Right lung (tissue), 5 donors: ENCODE data around the gene FAAP100. TPM values are rescaled to one million over a fixed set of nuclear protein-coding genes. Genes with fewer than 3 reads are reported as not detected.

Source experiments
- DNase-seq, 2 donors: peaks; one replicate each; pipeline ENCODE4 v3.0.0-alpha.2; 2013
- polyA plus RNA-seq, 5 donors: library from polyadenylated mRNA; unstranded; fragments of 120-200 nt; gene quantifications; one replicate each; pipeline versions ENCODE4 v1.2.1 to v1.2.3, GENCODE V29; 2013; ENCODE audit warnings: inconsistent platforms in 1 of 5, low replicate concordance in 1 of 5; ENCODE audit not compliant: insufficient read length in 5 of 5, insufficient read depth in 1 of 5

The FAAP100 gene
- polyA plus RNA-seq, 5 donors, result 16.7 to 37.6 (median 29.3) TPM

- peak; percentile 60 to 67 for DNase-seq
Observed at GRCh38 chr17:81513753-81514488, 38.2 kb downstream of the FAAP100 start.

GRCh38 chr17:81513372-81513752 is 38.8 kb downstream of the FAAP100 start:
- peak; percentile 55 to 65 for DNase-seq

DNA sequence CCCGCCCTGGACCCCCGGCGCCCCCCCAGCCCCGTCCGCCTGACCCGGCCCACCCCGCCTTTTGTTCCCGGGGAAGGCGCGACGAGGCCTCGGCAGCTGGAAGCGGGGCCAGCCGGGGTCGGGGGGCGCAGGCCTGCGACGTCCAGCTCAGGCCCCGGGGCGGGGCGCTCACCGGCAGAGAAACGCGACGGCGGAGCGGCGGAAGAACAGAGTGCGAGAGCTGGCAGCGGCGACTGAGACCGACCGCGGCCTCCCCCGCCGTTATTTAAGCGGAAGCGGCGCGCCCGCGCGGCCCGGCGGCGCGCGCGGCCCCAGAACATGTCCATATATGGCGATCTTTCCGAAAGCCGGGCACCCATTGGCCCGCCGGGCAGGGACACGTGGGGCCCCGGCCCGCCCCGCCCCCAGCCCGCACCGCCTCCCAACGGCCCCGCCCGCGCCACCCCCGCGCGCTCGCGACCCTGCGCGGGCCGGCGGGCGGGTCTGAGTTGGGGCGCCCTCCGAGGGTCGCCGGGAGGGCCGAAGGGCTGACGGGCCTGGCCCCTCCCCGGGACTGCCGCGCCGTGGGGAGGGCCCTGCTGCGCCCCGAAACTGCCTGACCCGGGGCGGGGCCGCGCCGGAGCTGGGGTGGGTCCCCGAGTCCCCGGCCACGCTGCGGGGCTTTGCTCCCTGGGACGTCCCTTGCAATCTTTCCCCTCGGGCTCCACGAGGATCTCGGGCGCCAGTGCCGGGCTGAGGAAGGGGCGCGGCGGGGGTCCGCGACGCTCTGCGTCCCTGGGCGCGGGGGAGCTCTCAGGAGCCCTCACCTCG is 39.4 kb downstream of the FAAP100 start, which contains the start of gene ACTG1:
TSS of gene ACTG1 (minus strand) at position 238 of the 810 bp plus-strand sequence. CDS start 445 bp downstream, outside the sequence.
- peak; percentile 95 to 97 for DNase-seq

- DNase-seq, result no peak
Observed at GRCh38 chr17:81511804-81512561, 40.2 kb downstream of the FAAP100 start.

GRCh38 chr17:81511554-81511803 is 40.7 kb downstream of the FAAP100 start:
- no peak for DNase-seq

DNA sequence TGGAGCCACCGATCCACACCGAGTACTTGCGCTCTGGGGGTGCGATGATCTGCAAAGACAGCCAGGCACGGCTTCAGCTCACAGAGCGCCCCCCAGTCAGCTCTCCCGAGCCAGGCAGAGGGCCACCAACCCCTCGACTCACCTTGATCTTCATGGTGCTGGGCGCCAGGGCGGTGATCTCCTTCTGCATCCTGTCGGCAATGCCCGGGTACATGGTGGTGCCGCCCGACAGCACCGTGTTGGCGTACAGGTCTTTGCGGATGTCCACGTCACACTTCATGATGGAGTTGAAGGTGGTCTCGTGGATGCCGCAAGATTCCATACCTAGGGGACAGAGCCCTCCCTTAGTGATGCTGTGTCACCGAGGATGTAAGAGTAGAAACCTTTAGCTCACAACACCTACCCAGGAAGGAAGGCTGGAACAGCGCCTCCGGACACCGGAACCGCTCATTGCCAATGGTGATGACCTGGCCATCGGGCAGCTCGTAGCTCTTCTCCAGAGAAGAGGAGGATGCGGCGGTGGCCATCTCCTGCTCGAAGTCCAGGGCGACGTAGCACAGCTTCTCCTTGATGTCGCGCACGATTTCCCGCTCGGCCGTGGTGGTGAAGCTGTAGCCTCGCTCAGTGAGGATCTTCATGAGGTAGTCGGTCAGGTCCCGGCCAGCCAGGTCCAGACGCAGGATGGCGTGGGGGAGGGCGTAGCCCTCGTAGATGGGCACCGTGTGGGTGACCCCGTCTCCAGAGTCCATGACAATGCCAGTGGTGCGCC is 41.2 kb downstream of the FAAP100 start:
- no peak for DNase-seq

DNA sequence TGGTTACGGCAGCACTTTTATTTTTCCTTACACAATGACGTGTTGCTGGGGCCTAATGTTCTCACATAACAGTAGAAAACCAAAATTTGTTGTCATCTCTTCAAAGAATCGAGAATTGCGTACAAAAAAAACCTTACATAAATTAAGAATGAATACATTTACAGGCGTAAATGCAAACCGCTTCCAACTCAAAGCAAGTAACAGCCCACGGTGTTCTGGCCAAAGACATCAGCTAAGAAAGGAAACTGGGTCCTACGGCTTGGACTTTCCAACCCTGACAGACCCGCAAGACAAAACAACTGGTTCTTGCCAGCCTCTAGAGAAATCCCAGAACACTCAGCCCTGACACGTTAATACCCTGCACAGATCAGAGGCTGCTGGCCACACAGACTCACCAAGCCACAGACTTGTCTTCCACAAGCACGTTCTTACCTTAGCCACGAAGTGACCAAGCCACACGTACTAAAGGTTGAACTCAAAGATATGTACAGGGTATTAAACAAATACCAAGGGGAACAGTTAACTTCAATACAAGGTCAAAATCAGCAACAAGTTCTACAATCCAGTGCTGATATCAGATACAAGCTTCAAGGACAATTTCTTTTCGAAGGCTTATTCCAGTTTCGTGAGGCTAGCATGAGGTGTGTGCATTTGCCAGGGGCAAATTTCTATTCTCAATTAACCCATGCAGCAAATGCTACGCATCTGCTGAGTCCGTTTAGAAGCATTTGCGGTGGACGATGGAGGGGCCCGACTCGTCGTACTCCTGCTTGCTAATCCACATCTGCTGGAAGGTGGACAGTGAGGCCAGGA is 42.0 kb downstream of the FAAP100 start:
- DNase-seq, result no peak

DNA sequence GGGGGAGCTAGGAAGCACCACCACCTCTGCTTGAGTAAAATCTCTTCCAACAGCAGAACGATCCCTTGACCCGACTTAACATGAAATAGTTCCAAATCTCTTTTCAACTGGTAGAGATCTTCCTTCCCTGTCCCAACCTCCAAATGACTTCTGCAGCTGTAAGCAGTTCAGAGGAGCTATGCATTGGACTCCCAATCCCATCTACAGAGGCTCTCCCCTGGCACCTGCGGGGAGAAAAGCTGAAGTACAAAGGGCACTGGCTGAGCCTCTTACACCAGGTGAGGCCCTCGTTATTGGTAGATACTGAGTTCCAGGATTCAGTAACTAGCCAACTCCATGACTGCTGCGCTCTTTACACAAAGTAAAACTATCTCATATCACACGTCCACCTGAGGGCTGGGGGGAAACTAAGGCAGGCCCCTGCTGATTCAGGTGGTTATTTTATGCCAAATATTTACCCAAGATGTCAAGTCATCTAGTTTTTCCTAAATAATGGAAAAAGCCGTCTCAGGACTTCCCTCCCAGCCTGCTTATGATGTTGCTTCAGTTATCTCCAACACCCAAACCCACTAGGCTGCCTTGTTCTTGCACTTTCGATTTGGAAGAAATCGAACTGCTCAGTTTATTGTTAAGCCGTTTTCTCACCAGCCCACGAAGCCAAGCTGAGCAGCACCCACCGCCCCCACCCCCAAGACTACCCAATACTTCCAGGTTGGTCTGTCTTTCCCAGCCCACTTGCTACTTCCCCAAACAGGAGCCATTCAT is 42.8 kb downstream of the FAAP100 start:
- no peak for DNase-seq

DNA sequence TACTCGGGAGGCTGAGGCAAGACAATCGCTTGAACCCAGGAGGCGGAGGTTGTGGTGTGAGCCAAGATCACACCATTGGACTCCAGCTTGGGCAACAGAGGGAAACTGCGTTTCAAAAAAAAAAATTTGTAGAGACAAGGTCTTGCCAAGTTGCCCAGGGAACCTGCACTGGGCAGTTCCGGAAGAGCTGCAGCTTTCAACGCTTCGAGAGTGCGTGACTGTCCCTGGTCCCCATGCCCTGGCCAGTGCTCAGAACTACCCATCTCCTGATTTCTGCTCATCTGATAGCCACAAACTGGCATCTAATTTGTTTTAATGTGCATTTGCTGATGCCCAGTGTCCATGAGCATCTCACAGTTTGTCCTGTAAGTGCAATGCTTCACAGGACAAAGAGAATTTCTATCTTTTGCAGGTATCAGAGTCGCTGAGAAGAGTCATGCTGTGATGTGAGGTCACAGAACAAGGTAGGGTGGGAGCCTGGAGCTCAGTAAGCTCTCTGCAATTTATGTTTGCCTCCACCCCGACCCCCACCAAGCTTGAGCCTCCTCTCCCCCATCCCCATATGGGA is 43.4 kb downstream of the FAAP100 start:
- no peak for DNase-seq

GRCh38 chr17:81503619-81504018 is 48.5 kb downstream of the FAAP100 start:
- no peak for DNase-seq

DNA sequence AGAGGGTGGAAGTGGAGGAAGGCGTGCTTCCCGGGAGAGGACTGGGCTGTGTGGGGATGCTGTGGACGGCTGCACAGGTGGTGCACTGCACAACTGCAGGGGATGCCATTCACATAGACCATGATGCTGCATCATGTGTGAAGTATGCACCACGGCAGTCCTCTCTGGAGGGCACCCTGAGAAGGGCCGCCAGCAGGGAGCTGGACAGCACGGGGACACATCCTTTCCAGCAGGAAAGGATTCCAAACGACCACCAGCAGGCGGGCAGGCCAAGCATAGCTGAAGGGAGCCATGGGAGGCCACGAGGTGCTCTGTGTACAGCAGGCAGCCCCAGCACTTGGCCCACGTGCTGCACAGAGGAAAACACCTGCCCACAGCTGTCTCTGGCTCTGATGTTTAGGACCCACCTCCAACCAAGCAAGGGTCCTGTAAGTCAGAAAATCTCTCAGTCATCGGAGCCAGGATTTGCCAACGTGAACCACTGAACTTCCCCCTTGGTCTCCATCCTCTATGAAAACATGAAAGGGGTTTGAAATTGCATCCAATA is 49.6 kb downstream of the FAAP100 start:
- no peak for DNase-seq

DNA sequence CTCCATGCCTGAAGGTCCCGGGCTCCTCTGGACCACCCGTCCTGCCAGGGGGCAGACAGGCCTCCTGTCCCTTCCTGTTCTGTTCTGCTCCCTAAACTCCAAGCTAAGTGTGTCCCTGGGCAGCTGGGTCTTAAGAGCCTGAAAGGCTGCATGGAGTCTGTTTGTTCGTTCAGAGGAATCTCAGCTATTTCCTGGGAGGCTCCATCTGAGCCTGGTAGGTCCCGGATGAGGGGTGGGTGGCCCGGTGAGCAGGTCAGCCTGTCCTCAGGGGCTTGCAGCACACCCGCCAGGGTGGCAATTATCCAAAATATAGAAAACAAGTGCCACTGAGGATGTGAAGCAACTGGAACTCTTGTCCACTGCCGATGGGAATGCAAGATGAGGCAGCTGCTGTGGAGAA is 52.1 kb downstream of the FAAP100 start:
- no peak for DNase-seq

- no peak for DNase-seq
Observed at GRCh38 chr17:81499601-81499970, 52.6 kb downstream of the FAAP100 start.

DNA sequence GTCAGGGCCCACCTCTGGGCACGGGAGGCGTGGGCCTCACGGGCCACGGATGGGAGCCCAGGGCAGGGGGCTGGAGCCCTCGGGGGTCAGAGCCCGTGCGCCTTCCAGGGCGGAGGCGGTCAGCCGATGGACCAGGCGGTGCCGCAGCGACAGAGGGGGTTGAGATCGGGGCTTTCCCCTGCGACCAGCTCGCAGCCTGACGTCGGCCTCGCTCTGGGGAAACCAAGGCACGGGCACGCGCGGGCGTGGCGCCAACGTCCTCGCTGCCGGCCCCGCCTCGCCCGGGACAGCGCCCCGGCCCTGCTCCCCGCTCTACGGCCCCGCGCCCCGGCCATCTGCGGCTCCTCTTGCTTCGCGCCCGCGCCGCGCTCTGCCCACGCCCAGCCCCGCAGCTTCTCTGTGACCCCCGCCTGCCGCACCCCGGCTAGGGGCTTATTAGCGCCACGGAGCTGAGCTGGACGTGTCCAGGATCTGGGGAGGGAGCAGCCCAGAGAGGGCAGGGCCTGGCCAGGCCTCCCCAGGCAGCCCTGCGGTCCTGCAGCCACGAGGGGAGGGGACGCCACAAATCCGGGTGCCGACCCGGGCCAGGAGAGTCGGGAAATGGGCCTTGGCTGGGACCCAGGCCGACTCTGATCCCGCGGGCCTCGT is 53.1 kb downstream of the FAAP100 start:
- no peak for DNase-seq

GRCh38 chr17:81494626-81495377 is 57.4 kb downstream of the FAAP100 start:
- no peak for DNase-seq

- DNase-seq, result no peak
Observed at GRCh38 chr17:81493198-81494038, 58.7 kb downstream of the FAAP100 start.

DNA sequence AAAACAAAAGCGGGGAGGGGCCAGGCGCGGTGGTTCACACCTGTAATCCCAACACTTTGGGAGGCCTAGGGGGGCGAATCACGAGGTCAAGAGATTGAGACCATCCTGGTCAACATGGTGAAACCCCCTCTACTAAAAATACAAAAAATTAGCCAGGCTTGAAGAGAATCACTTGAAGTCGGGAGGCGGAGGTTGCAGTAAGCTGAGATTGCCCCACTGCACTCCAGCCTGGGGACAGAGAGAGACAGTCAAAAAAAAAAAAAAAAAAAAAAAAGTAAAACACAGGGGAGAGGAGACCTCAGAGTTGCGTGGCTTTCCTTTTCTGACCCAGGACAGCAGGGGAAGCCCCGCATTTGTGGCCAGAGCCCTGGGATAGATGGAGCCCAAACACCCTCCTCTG is 59.4 kb downstream of the FAAP100 start:
- no peak for DNase-seq
